MM.1S (cell line): Measurements from ENCODE around the gene RPS10.

Source experiments
- DNase-seq: peaks from one replicate; pipeline ENCODE4 v3.0.0-alpha.2; 2015
- H2AFZ ChIP-seq: fragments of 300-600 bp; sonication (generic); 2 replicates; pipeline ENCODE4 v1.6.0; 2016; ENCODE audit warnings: antibody characterized with exemption, low read length
- H3F3A ChIP-seq: fragments of 300-600 bp; sonication (generic); 2 replicates; pipeline ENCODE4 v1.6.1; 2016; ENCODE audit warnings: mild to moderate bottlenecking, antibody characterized with exemption, low read length, moderate library complexity, mixed read lengths; ENCODE audit not compliant: insufficient read depth
- H3K27ac ChIP-seq: fragments of 300-600 bp; sonication (generic); 2 replicates; pipeline ENCODE4 v1.5.1; 2016; ENCODE audit warnings: mild to moderate bottlenecking, low read length
- H3K27me3 ChIP-seq: fragments of 300-600 bp; sonication (generic); replicated peaks from 2 replicates; pipeline ENCODE4 v1.6.0; 2016; ENCODE audit warnings: low read length; ENCODE audit not compliant: insufficient read depth
- H3K36me3 ChIP-seq: fragments of 300-600 bp; sonication (generic); replicated peaks from 2 replicates; pipeline ENCODE4 v1.6.1; 2016; ENCODE audit warnings: mild to moderate bottlenecking, low read length, mixed read lengths; ENCODE audit not compliant: insufficient read depth
- H3K4me1 ChIP-seq: fragments of 300-600 bp; sonication (generic); 2 replicates; pipeline ENCODE4 v1.6.1; 2016; ENCODE audit warnings: low read length, mixed read lengths
- H3K4me2 ChIP-seq: fragments of 300-600 bp; sonication (generic); 2 replicates; pipeline ENCODE4 v1.6.0; 2016; ENCODE audit warnings: low read depth, low read length
- H3K4me3 ChIP-seq: fragments of 300-600 bp; sonication (generic); 2 replicates; pipeline ENCODE4 v1.5.1; 2016; ENCODE audit warnings: low read length, mixed read lengths
- H3K79me2 ChIP-seq: fragments of 300-600 bp; sonication (generic); 2 replicates; pipeline ENCODE4 v1.6.1; 2016; ENCODE audit warnings: mixed run types, low read length, mixed read lengths
- H3K9ac ChIP-seq: fragments of 300-600 bp; sonication (generic); 2 replicates; pipeline ENCODE4 v1.6.1; 2016; ENCODE audit warnings: low read length, mixed read lengths
- H3K9me2 ChIP-seq: fragments of 300-600 bp; sonication (generic); replicated peaks from 2 replicates; pipeline ENCODE4 v1.6.1; 2016; ENCODE audit warnings: mild to moderate bottlenecking, low read length, mixed read lengths; ENCODE audit not compliant: insufficient read depth
- H3K9me3 ChIP-seq: fragments of 300-600 bp; sonication (generic); replicated peaks from 2 replicates; pipeline ENCODE4 v1.6.1; 2016; ENCODE audit warnings: mild to moderate bottlenecking, low read length, mixed read lengths; ENCODE audit not compliant: insufficient read depth
- H4K20me1 ChIP-seq: fragments of 300-600 bp; sonication (generic); 2 replicates; pipeline ENCODE4 v1.6.1; 2016; ENCODE audit warnings: mild to moderate bottlenecking, low read length, moderate library complexity, mixed read lengths; ENCODE audit not compliant: insufficient read depth
- EZH2 ChIP-seq: fragments of 300-600 bp; sonication (generic); optimal IDR thresholded peaks from 2 replicates; pipeline ENCODE3; 2017; ENCODE audit warnings: low read depth, mild to moderate bottlenecking, antibody characterized with exemption, low read length, mixed read lengths
- EZH2phosphoT487 ChIP-seq: fragments of 300-600 bp; sonication (generic); IDR thresholded peaks from 2 replicates; pipeline ENCODE4 v1.6.1; 2018; ENCODE audit warnings: antibody characterized with exemption, low read length
- TF ChIP-seq, protein P1 (sequence below): fragments of 300-600 bp; sonication (generic); IDR thresholded peaks from 2 replicates; pipeline ENCODE4 v1.5.1; 2016; ENCODE audit warnings: antibody characterized with exemption, low read length, mixed read lengths

The RPS10 gene

DNA sequence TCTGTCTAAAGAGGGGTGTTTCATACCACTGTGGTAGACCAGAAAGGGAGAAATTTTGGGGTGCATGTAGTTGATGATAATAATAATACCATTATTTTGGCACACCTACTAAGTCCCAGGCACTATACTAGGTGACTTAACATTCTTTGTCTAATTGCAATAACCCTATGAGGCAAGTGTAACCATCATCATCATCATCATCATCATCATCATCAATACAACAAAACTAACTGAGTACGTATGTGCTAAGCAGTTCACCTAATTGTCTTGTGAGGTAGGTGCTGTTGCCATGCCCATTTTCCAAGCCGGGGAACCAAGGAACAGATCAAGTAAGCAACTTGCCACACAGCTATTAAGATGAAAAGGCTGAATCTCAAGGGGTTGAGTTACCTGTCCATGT is 37.4 kb upstream of the RPS10 start:
- H2AFZ ChIP-seq, result no peak overlapping the region
- no peak for TF ChIP-seq EZH2
- TF ChIP-seq EZH2phosphoT487, result no peak
- TF ChIP-seq, protein P1, sequence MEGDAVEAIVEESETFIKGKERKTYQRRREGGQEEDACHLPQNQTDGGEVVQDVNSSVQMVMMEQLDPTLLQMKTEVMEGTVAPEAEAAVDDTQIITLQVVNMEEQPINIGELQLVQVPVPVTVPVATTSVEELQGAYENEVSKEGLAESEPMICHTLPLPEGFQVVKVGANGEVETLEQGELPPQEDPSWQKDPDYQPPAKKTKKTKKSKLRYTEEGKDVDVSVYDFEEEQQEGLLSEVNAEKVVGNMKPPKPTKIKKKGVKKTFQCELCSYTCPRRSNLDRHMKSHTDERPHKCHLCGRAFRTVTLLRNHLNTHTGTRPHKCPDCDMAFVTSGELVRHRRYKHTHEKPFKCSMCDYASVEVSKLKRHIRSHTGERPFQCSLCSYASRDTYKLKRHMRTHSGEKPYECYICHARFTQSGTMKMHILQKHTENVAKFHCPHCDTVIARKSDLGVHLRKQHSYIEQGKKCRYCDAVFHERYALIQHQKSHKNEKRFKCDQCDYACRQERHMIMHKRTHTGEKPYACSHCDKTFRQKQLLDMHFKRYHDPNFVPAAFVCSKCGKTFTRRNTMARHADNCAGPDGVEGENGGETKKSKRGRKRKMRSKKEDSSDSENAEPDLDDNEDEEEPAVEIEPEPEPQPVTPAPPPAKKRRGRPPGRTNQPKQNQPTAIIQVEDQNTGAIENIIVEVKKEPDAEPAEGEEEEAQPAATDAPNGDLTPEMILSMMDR, result no peak

DNA sequence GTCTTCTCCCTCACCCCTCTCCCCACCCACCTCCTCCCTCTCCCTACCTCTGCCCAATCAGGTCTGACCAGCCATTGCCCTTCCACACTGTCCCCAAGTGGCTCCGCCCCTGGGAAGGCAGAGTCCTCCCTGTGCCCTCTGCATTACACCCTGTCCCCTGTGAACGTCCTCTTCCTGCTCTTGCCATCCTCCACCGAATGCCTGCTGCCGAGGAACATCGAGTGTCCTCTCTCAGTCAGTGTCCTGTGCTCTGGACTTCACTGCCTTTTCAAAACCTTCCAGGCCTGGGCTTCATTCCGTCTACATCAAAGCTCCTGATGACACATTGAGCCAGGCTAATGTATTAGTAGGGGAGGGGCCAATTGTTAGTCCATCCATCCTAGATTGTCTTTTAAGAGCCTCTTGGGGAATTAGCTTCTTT is 36.7 kb upstream of the RPS10 start:
- Histone ChIP-seq H3K9me3 (no peaks in the 10 kb centered on the region), H3K79me2 (no peaks in the 10 kb centered on the region), H4K20me1 (no peaks in the 10 kb centered on the region), H3K9me2 (no peaks in the 10 kb centered on the region), H3K27ac (no peak overlapping the region), H3F3A (no peaks in the 10 kb centered on the region), H3K4me3 (no peak overlapping the region), H3K36me3 (no peaks in the 10 kb centered on the region), H3K27me3 (no peaks in the 10 kb centered on the region), H3K4me1 (peaks cover 4% of the 10 kb centered on the region; the same call in 1 of the 2 replicates), H3K9ac (no peak overlapping the region), H3K4me2 (no peak overlapping the region), H2AFZ (no peak overlapping the region)
- DNase-seq, result no peak
- TF ChIP-seq, protein P1, result no peak
- TF ChIP-seq EZH2, result no peak
- no peak for TF ChIP-seq EZH2phosphoT487

More for the DNA sequence above, 37.4 kb upstream of the RPS10 start:
- Histone ChIP-seq H3K9me2 (no peaks in the 10 kb centered on the region), H3F3A (no peaks in the 10 kb centered on the region), H3K9ac (no peak overlapping the region), H3K27me3 (no peaks in the 10 kb centered on the region), H3K79me2 (no peaks in the 10 kb centered on the region), H3K9me3 (no peaks in the 10 kb centered on the region), H3K4me3 (no peak overlapping the region), H3K27ac (no peak overlapping the region), H3K4me1 (peaks cover 10% of the 10 kb centered on the region), H3K36me3 (no peaks in the 10 kb centered on the region), H4K20me1 (no peaks in the 10 kb centered on the region), H3K4me2 (no peak overlapping the region)
- DNase-seq, result no peak

DNA sequence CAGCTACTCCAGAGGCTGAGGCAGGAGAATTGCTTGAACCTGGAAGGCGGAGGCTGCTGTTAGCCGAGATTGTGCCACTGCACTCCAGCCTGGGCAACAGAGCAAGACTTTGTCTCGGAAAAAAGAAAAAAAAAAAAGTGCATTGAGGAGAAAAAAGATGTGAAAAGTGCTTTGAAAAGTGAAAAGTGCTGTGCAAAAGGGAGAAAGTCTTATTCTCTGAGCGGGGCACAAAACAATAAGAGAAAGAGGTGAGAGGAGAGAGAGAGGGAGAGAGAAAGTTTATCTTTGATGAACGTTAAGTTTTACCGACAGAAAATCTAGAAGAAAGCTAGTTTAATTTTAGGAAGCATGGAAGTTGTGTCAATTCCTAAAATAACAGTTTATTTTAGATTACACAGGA is 36.1 kb upstream of the RPS10 start:
- H2AFZ ChIP-seq, result no peak overlapping the region
- no peaks in the 10 kb centered on the region for H3K36me3 ChIP-seq
- DNase-seq, result no peak
- no peak overlapping the region for H3K4me3 ChIP-seq
- H3K4me2 ChIP-seq, result no peak overlapping the region
- H3K9ac ChIP-seq, result no peak overlapping the region
- no peaks in the 10 kb centered on the region for H3K27me3 ChIP-seq
- TF ChIP-seq, protein P1, result no peak
- no peak for TF ChIP-seq EZH2phosphoT487
- TF ChIP-seq EZH2, result no peak
- H4K20me1 ChIP-seq, result no peaks in the 10 kb centered on the region
- no peaks in the 10 kb centered on the region for H3F3A ChIP-seq
- peaks cover 4% of the 10 kb centered on the region; the same call in 1 of the 2 replicates for H3K4me1 ChIP-seq
- no peaks in the 10 kb centered on the region for H3K79me2 ChIP-seq
- H3K9me2 ChIP-seq, result no peaks in the 10 kb centered on the region
- H3K9me3 ChIP-seq, result no peaks in the 10 kb centered on the region
- H3K27ac ChIP-seq, result no peak overlapping the region
